ENCODE measurements around the gene ME3. TPM values are rescaled to one million over a fixed set of nuclear protein-coding genes. Genes with fewer than 3 reads are reported as not detected.

ME3 gene
- total RNA-seq, 2 experiments from 2014 or later: not detected

- Histone ChIP-seq H3K4me2 (ENCODE audit: low read length) (no peak overlapping the region), H3K4me1 (ENCODE audit: insufficient read depth, low read length, poor library complexity, severe bottlenecking) (no peaks in the 10 kb centered on the region), H3K79me2 (ENCODE audit: insufficient read depth, low read depth, low read length) (no peaks in the 10 kb centered on the region), H4K20me1 (ENCODE audit: insufficient read depth, low read length) (no peaks in the 10 kb centered on the region), H2AFZ (ENCODE audit: low read length) (no peak overlapping the region), H3K27ac (ENCODE audit: low read depth, low read length, poor library complexity, severe bottlenecking) (no peak overlapping the region), H3K9me2 (ENCODE audit: insufficient read depth, low read length) (no peaks in the 10 kb centered on the region), H3K9me3 (ENCODE audit: low read length) (no peaks in the 10 kb centered on the region), H3K4me3 (ENCODE audit: low read depth, low read length, poor library complexity, severe bottlenecking) (no peak overlapping the region), H3K36me3 (ENCODE audit: insufficient read depth, low read length) (no peaks in the 10 kb centered on the region)
- CTCF ChIA-PET (ENCODE audit: unreplicated experiment): no interaction called here
- BruUV-seq (replicated peaks): no TSS peak
- no peak for DNase-seq (ENCODE audit: low spot score)
- POLR2A ChIA-PET: interaction anchor here (0.9 kb wide), 1 partner anchor 11 kb away, joined by 3 read pairs; no protein-coding TSS in a partner anchor
- TF ChIP-seq EZH2phosphoT487 (IDR thresholded peaks at IDR 0.05; ENCODE audit: borderline replicate concordance, low read depth, low read length): no peak
- TF ChIP-seq, protein P1, sequence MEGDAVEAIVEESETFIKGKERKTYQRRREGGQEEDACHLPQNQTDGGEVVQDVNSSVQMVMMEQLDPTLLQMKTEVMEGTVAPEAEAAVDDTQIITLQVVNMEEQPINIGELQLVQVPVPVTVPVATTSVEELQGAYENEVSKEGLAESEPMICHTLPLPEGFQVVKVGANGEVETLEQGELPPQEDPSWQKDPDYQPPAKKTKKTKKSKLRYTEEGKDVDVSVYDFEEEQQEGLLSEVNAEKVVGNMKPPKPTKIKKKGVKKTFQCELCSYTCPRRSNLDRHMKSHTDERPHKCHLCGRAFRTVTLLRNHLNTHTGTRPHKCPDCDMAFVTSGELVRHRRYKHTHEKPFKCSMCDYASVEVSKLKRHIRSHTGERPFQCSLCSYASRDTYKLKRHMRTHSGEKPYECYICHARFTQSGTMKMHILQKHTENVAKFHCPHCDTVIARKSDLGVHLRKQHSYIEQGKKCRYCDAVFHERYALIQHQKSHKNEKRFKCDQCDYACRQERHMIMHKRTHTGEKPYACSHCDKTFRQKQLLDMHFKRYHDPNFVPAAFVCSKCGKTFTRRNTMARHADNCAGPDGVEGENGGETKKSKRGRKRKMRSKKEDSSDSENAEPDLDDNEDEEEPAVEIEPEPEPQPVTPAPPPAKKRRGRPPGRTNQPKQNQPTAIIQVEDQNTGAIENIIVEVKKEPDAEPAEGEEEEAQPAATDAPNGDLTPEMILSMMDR (conservative IDR thresholded peaks at IDR 0.05; ENCODE audit: low read length): no peak
- intact Hi-C loops (cut with micrococcal nuclease; ENCODE audit: unreplicated experiment): no loop called here
Observed at GRCh38 chr11:86704710-86705109, 32.3 kb upstream of the ME3 start.

DNA sequence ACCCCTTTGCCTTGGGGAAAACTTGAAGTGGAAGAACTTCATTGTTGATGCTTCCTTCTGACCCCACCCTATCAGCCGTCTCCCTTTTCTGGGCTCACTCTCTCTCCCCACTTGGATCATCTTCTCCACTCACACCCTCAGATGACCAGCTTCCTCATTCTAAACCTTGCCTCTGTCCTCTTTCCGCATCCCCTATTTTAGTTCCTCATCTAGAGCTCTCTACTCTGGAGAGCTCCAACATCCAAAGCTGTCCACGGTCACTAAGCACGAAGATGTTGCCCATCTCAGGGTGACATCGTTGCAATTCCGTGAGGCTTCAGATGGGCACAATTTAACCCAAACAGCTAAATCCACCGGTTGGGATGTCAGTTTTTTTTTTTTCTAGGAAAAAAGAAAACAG is 31.6 kb upstream of the ME3 start:
- ChIA-PET CTCF (ENCODE audit: unreplicated experiment) (no interaction called here), POLR2A (no interaction called here)
- H3K79me2 ChIP-seq (ENCODE audit: insufficient read depth, low read depth, low read length): no peaks in the 10 kb centered on the region
- TF ChIP-seq, protein P1 (conservative IDR thresholded peaks at IDR 0.05; ENCODE audit: low read length): no peak
- TF ChIP-seq EZH2phosphoT487 (IDR thresholded peaks at IDR 0.05; ENCODE audit: borderline replicate concordance, low read depth, low read length): no peak
- H4K20me1 ChIP-seq (ENCODE audit: insufficient read depth, low read length): no peaks in the 10 kb centered on the region
- BruUV-seq (replicated peaks): no TSS peak
- H3K9me3 ChIP-seq (ENCODE audit: low read length): no peaks in the 10 kb centered on the region
- DNase-seq (ENCODE audit: low spot score): no peak
- no peaks in the 10 kb centered on the region for H3K4me1 ChIP-seq (ENCODE audit: insufficient read depth, low read length, poor library complexity, severe bottlenecking)
- no peak overlapping the region for H3K4me2 ChIP-seq (ENCODE audit: low read length)
- intact Hi-C loops (cut with micrococcal nuclease; ENCODE audit: unreplicated experiment): no loop called here
- no peaks in the 10 kb centered on the region for H3K9me2 ChIP-seq (ENCODE audit: insufficient read depth, low read length)
- H3K27ac ChIP-seq (ENCODE audit: low read depth, low read length, poor library complexity, severe bottlenecking): no peak overlapping the region
- H3K36me3 ChIP-seq (ENCODE audit: insufficient read depth, low read length): no peaks in the 10 kb centered on the region
- no peak overlapping the region for H3K4me3 ChIP-seq (ENCODE audit: low read depth, low read length, poor library complexity, severe bottlenecking)
- H2AFZ ChIP-seq (ENCODE audit: low read length): no peak overlapping the region

DNA sequence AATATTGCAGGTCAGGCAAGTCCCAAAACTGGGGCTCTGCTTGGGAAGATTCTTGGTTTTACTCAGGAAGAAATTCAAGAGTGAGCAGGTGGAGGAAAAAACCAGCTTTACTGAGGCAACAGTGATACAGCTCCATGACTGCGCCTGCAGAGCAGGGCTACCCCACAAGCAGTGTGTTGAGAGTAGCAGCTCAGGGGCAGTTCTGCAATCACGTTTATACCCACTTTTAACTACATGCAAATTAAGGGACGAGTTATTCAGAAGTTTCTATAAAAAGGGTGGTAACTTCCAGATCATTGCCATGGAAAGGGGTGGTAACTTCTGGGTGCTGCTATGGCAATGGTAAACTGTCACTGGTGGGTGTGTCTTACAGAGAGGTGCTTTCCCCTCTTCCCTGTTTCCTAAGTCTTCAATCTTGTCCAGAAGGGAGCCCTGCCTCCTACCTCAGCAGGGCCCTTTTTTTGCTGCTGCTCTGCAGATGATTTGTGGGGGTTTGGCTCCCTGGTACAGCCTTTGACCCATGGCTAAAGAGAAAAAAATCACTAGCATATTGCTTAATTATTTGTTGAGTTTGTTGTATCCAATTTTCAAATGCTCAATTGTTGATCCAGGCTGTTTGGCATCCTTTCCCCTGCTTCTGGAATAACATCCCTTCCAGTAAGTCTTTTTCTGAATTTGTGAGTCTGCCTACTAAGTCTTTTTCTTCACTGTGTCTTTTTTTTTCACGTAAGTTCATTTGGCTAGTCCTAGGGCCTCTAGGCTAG is 30.0 kb upstream of the ME3 start:
- H3K9me2 ChIP-seq (ENCODE audit: insufficient read depth, low read length): no peaks in the 10 kb centered on the region
- H3K4me1 ChIP-seq (ENCODE audit: insufficient read depth, low read length, poor library complexity, severe bottlenecking): no peaks in the 10 kb centered on the region
- no peak overlapping the region for H3K4me2 ChIP-seq (ENCODE audit: low read length)
- DNase-seq (ENCODE audit: low spot score): no peak
- no peak overlapping the region for H2AFZ ChIP-seq (ENCODE audit: low read length)
- ChIA-PET CTCF (ENCODE audit: unreplicated experiment) (no interaction called here), POLR2A (no interaction called here)
- TF ChIP-seq EZH2phosphoT487 (IDR thresholded peaks at IDR 0.05; ENCODE audit: borderline replicate concordance, low read depth, low read length): no peak
- TF ChIP-seq, protein P1 (conservative IDR thresholded peaks at IDR 0.05; ENCODE audit: low read length): no peak
- no peaks in the 10 kb centered on the region for H4K20me1 ChIP-seq (ENCODE audit: insufficient read depth, low read length)
- no peak overlapping the region for H3K4me3 ChIP-seq (ENCODE audit: low read depth, low read length, poor library complexity, severe bottlenecking)
- no peaks in the 10 kb centered on the region for H3K36me3 ChIP-seq (ENCODE audit: insufficient read depth, low read length)
- intact Hi-C loops (cut with micrococcal nuclease; ENCODE audit: unreplicated experiment): no loop called here
- no peak overlapping the region for H3K27ac ChIP-seq (ENCODE audit: low read depth, low read length, poor library complexity, severe bottlenecking)
- H3K79me2 ChIP-seq (ENCODE audit: insufficient read depth, low read depth, low read length): no peaks in the 10 kb centered on the region
- BruUV-seq (replicated peaks): no TSS peak
- no peaks in the 10 kb centered on the region for H3K9me3 ChIP-seq (ENCODE audit: low read length)
